Stimulated activated CD4-positive, alpha-beta T cell treated with anti-CD3 and anti-CD28 coated beads, Interleukin-4, amount 100 ng/mL, for 1 hour (primary cell): ENCODE measurements around the gene BCAS3.

ENCODE experiments used
- DNase-seq: peaks from one replicate; pipeline ENCODE4 v3.0.0-alpha.2; 2020

The BCAS3 gene

DNA sequence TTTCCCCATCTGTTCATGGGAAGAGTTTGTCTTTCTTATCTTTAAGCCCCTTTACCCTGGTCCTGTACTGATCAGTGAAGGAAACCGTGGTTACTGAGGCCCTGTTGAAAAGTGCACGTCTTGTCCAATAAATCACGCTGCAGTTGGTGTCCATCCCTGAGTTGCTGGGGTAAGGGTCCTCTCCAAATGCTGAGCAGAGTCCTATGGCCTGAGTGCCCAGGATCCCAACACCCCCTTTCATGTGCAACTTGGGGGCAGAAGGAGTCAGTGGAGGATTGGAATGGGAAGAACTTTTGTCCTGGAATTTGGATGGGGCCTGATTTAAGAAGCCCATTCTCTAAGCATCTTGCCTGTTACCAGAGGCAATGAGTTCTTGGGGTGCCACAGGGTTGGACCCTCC lies 715.0 kb downstream of the BCAS3 start:
- no peak for DNase-seq

DNA sequence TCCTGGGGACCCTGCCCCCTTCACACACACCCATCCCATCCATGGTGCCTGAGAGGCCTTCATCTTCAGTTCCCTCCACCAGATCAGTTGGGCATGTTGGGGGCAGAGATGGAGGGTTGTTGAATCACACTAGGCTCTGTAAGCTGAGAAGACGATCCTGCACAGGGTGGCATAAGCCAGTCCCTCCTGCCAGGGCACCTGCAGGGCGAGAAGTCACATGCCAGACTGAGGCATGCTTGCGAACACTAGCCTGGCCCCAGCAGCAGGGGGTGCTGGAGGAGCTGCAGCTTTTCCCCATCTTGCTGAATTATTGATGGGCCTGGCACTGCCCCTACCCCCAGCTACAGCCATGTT lies 715.9 kb downstream of the BCAS3 start:
- DNase-seq = no peak

DNA sequence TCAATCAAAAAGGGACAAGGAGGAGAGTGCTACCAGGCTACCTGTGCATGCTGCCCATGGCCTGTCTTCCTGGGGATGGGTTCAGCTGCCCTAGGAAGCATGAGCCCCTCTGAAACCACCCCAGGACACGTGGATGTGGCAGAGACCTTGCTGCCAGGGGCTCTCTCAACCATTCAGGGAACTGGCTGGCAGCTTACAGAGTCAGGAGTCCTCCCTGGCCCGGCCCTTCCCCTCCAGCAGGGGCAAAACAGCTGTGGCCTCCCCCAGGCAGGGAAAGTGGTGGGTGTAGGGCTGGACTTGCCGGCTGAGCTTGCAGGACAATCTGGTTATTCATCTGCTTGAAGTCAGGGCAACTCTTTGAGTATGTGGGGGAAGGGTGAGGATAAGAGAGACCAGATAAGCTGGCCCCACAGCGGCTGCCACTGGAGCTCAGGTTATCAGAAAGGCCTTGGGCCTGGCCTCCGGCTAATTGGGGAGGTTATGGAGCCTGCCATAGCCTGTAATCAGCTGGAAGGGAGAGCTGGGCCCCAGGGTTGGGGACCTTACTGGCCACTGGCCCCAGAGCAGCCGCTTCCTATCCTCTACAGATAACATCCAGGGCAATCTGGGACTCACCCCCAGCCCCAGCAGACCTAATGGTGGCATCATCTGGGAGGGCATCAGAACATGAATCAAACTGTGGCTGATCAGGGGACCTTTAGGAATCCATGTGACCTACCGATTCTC lies 716.4 kb downstream of the BCAS3 start:
- DNase-seq = no peak

DNA sequence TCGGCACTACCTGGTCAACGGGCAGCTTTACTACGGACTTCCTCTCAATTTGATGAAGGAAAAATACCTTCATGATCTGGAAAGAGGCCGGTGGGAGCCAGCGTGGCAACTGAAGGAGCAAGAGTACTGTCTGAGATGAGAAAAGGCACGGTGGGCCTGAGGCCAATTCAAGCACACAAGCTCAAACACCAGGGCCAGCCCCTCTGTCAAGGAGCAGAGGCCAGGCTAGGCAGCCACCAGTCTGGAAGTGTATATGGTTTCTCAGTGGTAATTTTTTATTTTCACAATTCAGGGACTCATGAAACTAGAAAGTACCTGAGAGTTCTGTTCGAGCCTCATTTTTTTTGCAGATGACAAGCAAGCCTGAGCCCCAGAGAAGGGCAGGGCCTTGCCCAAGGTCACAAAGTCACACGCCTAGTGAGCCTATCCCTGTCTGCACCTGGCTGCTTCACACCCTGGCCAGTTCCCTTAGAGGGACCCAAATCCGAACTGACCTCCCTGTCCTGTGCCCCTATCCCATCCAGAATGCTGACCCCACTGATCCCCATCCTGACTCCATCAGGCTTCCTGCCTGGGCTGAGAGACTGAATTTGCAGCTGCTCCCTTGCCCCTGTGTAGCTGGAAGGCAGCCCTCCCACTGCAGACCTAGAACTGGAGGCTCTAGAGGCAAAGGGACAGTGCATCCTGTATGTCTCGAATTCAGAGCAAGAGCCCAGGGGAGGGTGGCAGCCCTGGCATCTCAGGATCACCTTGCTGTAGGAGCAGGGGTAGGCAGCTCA lies 717.2 kb downstream of the BCAS3 start:
- DNase-seq = no peak

DNA sequence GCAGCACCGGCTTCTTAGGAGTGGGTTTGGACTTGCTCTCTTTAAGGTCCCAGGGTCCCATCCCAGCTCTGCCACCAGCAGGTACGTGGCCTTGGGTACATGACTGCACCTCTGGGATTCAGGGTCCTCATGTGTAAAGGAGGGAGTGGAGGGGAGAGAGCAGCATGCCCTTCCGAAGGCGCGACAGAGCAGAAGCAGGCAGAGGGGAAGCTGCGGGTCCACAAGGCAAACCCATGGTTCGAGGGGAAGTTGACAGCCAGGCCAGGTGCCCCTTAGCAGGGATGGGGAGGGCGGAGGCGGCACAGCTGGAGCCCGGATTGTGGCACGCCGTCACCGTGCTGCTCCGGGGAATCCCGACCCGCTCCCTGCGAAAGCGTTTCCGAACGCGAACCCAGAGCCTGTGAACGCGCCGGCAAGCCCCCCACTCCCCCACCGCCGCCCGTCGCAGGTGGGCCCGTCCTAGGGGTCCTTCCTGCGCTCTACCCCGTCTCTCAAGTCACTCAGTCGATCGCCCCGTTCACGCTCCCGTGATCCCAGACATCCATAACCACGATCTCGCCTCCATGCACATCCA lies 717.8 kb downstream of the BCAS3 start:
- DNase-seq = no peak

DNA sequence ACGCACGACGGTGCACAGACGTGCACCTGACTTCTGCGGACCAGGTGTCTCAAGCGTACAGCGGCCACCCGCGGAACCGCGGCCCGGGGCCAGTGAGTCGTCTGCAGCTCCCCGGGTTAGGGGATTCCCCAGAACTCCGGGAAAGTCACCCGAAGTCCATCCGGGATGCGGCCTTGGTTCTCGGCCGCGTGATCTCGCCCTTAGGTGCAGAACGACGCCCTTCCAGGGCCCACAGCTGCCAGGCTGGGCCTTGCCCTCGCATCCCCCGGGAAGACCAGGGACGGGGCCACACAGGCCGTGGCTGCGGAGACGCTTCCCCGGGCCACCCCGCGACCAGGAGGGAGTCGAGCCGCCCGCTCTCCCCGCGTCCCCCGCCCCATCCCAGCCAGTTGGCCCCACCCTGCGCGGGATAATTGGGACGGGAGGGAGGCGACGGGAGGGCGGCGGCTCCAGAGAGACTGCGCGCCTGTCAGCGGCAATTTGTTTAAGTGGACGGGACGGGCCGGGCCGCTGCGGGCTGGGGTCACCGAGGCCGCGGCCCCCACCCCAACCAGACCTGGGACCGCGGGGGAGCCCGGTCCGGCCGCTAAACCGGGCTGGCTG lies 718.4 kb downstream of the BCAS3 start:
- no peak for DNase-seq

DNA sequence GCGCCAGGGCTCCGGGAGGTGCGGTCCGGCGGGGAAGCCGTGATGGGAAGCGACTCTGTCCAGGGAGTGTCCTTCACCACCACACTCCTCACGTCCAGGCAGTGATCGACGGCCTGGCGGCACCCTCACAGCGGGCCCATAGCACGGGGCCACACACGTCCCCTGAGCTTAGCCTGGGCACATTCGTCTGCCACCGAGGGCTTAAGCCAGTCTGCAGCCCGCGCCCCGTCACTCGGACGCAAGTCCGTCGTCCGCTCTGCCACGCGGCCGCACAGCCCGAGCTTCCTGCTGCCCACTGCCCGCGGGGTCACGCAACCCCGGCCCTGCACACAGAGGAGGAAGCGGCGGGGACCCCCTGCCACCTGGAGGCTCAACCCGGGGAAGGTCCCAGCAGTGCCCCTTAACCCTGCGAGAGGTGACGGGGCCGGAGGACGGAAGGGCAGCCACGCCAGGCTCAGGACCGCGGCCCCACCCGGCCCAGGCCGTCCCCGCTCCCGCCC lies 719.0 kb downstream of the BCAS3 start:
- no peak for DNase-seq

DNA sequence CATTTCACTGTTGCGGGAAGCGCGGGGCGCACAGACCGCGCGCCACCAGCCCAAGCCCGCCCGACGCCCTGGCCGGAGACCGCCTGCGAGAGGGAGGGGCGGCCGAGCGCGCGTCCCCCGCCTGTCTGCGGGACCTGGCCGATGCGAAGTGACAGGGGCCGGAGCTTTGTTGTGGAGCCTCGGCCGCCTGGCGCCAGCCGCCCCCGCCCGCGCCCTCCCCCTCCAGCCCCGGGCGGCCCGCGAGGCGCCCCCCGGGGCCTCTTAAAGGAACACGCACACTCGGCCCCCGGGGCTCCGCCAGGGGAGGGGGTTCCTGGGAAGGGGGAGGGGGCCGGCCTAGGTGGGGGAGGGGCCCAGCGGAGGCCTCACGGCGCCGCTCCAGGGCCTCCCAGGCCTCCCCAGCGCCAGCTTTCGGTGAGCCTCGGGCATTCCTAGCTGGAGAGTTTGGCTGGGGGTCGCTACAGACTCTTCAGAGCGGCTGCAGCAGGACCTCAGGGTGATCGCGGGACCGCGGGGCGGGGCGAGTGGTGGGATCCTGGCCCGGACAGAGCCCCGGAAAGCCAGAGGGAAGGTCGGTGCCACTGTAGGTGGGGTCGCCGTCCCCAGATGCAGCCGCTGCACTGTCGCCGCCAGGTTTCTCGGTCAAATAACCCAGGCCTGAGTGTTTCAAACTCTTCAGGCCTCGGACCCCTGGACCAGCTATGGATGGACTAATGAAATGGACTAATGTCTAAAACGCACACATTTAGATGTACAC lies 719.6 kb downstream of the BCAS3 start:
- no peak for DNase-seq

DNA sequence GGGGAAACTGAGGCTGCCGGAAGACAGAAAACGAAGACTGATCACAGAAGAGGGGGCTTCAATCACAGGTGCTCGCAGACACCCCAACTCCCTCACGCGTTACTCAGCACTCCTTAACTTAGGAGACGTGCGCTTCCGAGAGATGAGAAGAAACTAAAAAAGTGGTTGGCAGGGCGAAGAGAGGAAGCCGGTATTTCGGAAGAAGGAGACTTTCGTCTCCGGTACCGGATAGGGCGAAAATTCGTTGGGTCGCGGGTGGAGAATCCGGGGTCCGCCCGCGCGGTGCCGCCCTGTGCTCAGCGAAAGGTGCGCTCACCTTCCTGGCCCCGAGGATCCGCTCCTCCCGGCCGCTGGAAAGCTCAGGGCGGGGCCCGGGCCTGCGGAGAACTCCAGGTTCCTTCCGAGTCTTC lies 721.1 kb downstream of the BCAS3 start:
- no peak for DNase-seq

DNA sequence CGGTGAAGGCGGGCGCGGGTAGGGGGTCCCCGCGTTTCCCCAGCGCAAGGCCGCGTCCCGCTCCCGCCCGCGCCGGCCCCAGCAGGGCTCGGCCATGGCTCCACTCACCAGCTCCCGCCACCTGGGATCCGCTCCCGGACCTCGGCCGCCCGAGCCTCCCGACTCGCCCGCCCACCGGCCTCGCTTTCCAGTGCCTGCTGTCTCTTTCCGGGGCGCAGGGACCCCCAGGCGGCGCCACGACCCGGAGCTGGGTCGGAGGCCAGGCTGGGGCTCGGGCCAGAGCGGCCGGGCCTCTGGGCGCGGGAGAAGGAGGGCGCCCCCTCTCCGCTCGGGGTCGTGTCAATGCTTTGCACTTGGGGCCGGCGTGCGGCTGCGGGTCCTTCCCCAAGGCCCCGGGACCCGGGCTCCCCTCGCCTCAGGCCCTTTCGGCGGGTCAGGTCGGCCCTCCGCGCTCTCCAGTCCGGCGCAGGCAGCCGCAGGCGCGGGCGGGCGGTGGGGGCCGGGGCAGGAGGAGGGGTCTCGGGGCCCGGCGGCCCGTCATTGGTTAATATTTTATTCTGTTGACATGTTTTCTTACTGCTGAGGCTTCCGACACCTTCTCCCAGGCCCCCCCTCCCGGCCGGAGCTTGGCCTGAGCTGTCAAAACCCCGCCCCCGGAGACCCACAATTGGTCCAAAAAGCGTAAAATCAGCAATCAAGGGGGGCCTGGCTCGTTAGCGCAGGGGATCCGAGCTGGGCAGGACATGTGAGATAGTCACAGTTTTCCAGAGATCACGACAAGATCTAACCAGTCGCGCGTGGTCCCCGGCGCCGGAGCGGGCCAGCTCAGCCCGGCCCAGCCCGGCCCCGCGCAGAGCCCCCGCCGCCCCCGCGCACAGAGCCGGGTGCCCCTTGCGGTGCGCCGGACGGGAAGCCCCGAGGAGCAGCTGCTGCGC lies 721.7 kb downstream of the BCAS3 start, which contains the start of gene TBX2:
TSS of gene TBX2 (plus strand) at position 713 of the 935 bp plus-strand sequence. CDS start 334 bp downstream, outside the sequence.
- no peak for DNase-seq

DNA sequence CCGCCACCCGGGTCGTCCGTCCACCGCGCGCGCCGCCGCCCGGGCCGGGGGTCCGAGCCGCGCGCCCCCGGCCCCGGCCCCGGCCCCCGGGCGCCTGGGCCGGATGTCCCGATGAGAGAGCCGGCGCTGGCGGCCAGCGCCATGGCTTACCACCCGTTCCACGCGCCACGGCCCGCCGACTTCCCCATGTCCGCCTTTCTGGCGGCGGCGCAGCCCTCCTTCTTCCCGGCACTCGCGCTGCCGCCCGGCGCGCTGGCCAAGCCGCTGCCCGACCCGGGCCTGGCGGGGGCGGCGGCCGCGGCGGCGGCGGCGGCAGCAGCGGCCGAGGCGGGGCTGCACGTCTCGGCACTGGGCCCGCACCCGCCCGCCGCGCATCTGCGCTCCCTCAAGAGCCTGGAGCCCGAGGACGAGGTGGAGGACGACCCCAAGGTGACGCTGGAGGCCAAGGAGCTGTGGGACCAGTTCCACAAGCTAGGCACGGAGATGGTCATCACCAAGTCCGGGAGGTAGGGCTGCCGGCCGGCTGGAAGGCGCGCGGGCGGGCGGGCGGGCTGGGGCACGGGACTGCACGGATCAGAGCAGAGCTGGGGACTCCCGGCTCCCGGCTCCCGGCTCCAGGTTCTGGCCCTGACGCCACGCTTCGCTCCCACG lies 722.5 kb downstream of the BCAS3 start:
- DNase-seq = no peak

DNA sequence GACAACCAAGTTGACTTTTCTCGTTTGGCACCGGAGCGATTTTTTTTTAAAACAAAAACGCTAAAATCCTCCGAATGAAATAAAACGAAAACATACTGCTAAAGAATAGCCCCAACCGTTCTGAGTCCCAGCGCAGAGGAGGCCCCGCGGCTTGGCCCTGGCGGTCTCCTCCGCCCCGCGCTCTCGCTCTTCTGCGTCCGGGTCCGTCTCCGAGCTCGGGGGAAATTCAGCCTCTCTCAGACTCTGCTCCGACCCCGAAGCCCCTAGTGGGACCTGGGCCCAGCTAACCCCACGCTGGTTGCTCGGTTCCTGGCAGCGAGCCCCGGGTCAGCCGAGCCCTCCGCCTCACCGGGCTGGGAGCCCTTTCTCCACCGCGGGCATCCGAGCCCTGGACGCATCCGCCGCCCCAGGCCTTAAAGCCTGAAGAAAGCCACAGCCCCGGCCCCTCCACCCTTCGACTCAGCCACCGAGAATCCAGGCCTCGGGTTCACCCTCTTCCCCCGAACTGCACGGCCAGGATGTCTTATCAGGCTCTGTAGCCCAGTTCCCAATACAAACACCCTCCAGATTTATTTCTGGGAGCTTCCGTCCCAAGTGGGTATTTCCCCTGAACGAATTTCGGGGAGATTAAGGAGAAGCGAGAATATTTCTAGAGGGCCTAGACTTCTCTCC lies 723.2 kb downstream of the BCAS3 start:
- no peak for DNase-seq

DNA sequence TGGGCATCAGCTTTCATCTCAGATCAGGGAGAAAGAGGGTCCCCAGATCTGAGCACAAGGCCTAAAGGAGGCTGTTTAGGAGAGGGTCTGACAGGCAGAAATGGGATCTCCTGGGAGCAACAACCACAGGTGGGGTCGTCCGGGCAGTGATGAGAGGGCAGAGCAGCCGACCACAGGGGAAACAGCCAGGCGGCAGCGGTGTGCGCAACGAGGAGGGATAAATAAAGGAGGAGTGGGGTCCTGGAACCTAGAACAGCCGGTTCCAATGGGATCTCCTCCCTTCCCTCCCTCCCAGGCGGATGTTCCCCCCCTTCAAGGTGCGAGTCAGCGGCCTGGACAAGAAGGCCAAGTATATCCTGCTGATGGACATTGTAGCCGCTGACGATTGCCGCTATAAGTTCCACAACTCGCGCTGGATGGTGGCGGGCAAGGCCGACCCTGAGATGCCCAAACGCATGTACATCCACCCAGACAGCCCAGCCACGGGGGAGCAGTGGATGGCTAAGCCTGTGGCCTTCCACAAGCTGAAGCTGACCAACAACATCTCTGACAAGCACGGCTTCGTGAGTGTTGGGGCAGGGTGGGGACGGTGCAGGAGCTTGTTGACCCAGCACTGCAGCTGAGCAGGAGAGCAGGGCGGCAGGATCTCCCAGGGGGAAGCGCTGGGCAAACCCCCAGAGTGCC lies 723.9 kb downstream of the BCAS3 start:
- DNase-seq = no peak

DNA sequence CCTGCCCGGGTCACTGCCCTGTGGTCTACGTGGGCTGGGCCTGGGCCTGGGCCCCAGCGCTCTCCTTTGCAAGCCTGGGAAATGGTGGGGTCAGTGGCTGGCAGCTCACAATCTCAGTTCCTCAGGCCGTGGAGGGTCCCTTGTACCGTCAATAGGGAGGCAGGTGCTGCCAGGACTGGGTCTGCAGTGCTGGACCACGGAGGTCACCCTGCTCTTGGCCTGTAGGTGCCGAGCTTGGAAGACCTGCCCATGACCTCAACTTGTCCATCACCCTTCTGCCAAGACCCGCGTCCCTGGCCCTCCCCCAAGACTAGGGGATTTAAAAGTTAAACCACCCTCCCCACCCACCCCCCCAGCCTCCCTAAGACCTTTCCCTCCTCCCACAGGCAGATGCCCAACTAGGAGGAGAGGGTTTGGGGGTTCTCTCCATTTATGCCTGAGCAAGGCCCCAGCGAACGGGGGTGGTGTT lies 724.5 kb downstream of the BCAS3 start:
- DNase-seq = no peak

DNA sequence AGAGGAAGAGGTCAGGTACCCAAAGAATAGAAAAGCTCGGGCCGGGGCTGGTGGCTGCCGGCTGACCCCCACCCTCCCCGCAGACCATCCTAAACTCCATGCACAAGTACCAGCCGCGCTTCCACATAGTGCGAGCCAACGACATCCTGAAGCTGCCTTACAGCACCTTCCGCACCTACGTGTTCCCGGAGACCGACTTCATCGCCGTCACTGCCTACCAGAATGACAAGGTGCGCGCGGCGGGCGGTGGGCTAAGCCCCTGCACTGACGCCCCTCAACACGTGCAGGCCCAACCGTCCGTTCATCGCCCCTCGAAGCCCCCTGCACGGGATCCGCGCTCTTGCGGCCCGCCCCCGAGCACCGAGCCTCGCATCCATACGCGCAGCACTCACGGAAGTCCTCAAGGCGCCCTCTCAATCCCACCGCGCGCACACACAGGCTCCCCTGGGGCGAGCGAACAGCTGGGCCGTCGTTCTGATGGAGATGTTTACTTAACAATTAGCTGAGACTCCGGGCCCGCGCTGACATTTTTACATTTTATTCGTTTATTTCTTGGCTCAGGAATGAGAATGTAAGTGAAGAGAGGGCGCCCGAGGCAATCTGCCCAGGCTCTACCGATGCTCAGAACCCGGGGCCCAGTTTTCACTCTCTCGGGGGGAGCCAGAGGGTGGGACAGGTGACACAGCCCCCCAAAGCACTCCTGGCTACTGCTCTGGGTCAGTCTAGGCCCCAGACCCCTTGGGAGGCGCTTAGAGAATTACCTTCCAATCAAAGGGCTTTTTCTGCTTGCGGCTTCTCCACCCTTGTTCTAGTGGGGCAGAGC lies 725.5 kb downstream of the BCAS3 start:
- DNase-seq = no peak

DNA sequence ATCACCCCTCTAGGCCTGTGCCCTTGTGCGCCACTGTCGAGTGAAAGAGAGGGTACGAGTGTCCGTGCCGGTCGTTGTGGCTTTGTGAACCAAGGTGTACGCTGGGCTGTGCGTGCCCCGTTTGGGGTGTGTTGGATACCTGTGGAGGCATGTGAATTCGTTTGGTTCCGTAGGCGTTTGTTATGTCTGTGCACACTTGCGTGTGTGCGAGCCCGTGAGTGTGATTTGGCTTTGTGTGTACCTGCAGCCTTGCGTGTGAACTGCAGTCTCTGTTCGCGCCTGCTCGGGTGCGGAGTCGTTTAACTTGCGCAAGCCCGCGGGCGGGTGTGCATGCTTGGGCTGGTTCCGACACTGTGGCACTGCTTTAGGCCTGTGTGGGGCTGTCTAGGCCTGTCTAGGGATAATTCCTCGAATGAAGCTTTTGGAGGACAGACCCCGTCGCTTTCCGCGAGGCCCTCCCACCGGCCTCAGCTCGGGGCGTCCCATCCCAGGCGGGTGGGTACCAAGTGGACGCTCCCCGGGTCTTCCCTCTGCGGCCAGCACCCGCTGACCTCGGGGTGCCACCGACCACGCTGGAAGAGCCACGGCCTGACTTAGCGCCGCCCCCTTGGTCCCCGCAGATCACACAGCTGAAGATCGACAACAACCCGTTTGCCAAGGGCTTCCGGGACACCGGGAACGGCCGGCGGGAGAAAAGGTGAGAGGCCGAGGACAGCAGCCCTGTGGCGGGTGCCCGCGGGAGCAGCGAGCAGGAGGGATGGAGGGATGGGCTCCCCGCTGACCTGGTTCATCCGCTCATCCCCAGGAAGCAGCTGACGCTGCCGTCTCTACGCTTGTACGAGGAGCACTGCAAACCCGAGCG lies 726.4 kb downstream of the BCAS3 start:
- DNase-seq = no peak

DNA sequence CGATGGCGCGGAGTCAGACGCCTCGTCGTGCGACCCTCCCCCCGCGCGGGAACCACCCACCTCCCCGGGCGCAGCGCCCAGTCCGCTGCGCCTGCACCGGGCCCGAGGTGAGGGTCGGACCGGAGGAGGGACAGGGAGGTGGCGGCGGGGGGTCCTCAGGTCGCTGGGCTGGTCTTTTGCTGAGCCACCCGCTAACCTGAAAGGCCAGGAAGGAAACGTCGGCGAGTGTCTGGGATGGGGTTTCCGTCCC lies 726.9 kb downstream of the BCAS3 start:
- DNase-seq = no peak
